ENCODE measurements around the gene MAST3.

DNA sequence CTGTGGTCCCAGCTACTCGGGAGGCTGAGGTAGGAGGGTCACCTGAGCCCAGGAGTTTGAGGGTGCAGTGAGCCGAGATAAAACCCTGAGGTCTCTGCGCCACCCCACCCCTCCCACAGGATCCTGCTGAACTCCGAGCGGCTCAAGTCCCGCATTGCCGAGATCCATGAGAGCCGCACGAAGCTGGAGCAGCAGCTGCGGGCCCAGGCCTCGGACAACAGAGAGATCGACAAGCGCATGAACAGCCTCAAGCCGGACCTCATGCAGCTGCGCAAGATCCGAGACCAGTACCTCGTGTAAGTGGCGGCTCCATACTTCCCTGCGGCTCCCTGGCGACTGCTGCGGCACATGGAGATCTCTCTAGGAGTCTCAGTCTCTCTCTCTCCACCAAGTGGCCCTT lies 69.4 kb downstream of the MAST3 start:
- TF ChIP-seq GATA2 (IDR thresholded peaks at IDR 0.05; ENCODE audit: low read depth, low read length) (no peak), GATA3 (IDR thresholded peaks at IDR 0.05; ENCODE audit: low read depth, low read length) (no peak)

Data from SH-SY5Y (cell line).